ENCODE results near the gene GGPS1.
"Not testable (repeated sequence)": the region's sequence is repeated elsewhere in the genome, so short reads cannot be mapped to it uniquely, and the experiment has no call there.

GGPS1 gene

GRCh38 chr1:235351898-235352297 is 23.5 kb downstream of the GGPS1 start:
- DNase-seq (ENCODE audit: low read depth), result no peak
- no peak overlapping the region for H3K4me3 ChIP-seq (ENCODE audit: control insufficient read depth, low read depth, low read length)
- no peak for TF ChIP-seq CTCF (IDR thresholded peaks at IDR 0.05; ENCODE audit: control insufficient read depth, insufficient read depth, low read depth, low read length, missing control alignments)

GRCh38 chr1:235357485-235358373 is 29.4 kb downstream of the GGPS1 start:
- no peak for DNase-seq (ENCODE audit: low read depth)
- no peak overlapping the region for H3K4me3 ChIP-seq (ENCODE audit: control insufficient read depth, low read depth, low read length)
- TF ChIP-seq CTCF (IDR thresholded peaks at IDR 0.05; ENCODE audit: control insufficient read depth, insufficient read depth, low read depth, low read length, missing control alignments), result no peak

- no peak for TF ChIP-seq CTCF (IDR thresholded peaks at IDR 0.05; ENCODE audit: control insufficient read depth, insufficient read depth, low read depth, low read length, missing control alignments)
- no peak overlapping the region for H3K4me3 ChIP-seq (ENCODE audit: control insufficient read depth, low read depth, low read length)
- no peak for DNase-seq (ENCODE audit: low read depth)
These were observed 30.5 kb downstream of the GGPS1 start for GRCh38 chr1:235358899-235359298.

GRCh38 chr1:235364189-235364588 is 35.8 kb downstream of the GGPS1 start:
- H3K4me3 ChIP-seq (ENCODE audit: control insufficient read depth, low read depth, low read length); DNase-seq (ENCODE audit: low read depth): not testable (repeated sequence)

- H3K4me3 ChIP-seq (ENCODE audit: control insufficient read depth, low read depth, low read length), result no peak overlapping the region
- DNase-seq (ENCODE audit: low read depth), result no peak
- no peak for TF ChIP-seq CTCF (IDR thresholded peaks at IDR 0.05; ENCODE audit: control insufficient read depth, insufficient read depth, low read depth, low read length, missing control alignments)
These were observed 37.9 kb downstream of the GGPS1 start for GRCh38 chr1:235366286-235366685.

- TF ChIP-seq CTCF (IDR thresholded peaks at IDR 0.05; ENCODE audit: control insufficient read depth, insufficient read depth, low read depth, low read length, missing control alignments), result peak; percentile 19
- H3K4me3 ChIP-seq (ENCODE audit: control insufficient read depth, low read depth, low read length), result peak within 1 kb of the TSS; percentile 78
- DNase-seq (ENCODE audit: low read depth), result peak; percentile 86
These were observed 38.9 kb downstream of the GGPS1 start, which contains the start of gene TBCE for GRCh38 chr1:235367000-235367908. TSS of gene TBCE (plus strand) at chr1:235367427. CDS start at chr1:235380050, 12,623 bp downstream.

All from AG09309 (cell line).